Activated CD4-positive, CD25-positive, alpha-beta regulatory T cell (primary cell): Measurements from ENCODE around the gene KIR3DL2.
"Not testable (repeated sequence)": the region's sequence is repeated elsewhere in the genome, so short reads cannot be mapped to it uniquely, and the experiment has no call there.

ENCODE experiments used
- DNase-seq, 4 experiments: peaks; one replicate each; lab custom pipeline; 2025; lab: John Stamatoyannopoulos, UW

The KIR3DL2 gene

GRCh38 chr19:54871696-54872095 is 21.5 kb downstream of the KIR3DL2 start:
- DNase-seq, result no peak

- DNase-seq, result no peak
These were observed 23.7 kb downstream of the KIR3DL2 start, which contains the start of gene FCAR for GRCh38 chr19:54873990-54874389. Gene FCAR (plus strand): TSS chr19:54874235. CDS start chr19:54874290, 55 bp downstream.

- no peak for DNase-seq
These were observed 25.3 kb downstream of the KIR3DL2 start for GRCh38 chr19:54875506-54875905.

- DNase-seq, result no peak
These were observed 27.2 kb downstream of the KIR3DL2 start for GRCh38 chr19:54877471-54877870.

- no peak for DNase-seq
These were observed 31.6 kb downstream of the KIR3DL2 start for GRCh38 chr19:54881884-54882283.

- no peak for DNase-seq
These were observed 32.5 kb downstream of the KIR3DL2 start for GRCh38 chr19:54882758-54883157.

GRCh38 chr19:54883228-54883627 is 33.0 kb downstream of the KIR3DL2 start:
- DNase-seq, result no peak

GRCh38 chr19:54888239-54888638 is 38.0 kb downstream of the KIR3DL2 start:
- DNase-seq, result no peak

- no peak for DNase-seq
These were observed 39.3 kb downstream of the KIR3DL2 start for GRCh38 chr19:54889566-54889965.

- no peak for DNase-seq
These were observed 43.2 kb downstream of the KIR3DL2 start for GRCh38 chr19:54893406-54893805.

- not testable (repeated sequence) for DNase-seq
These were observed 43.9 kb downstream of the KIR3DL2 start for GRCh38 chr19:54894106-54894505.

- no peak for DNase-seq
These were observed 45.8 kb downstream of the KIR3DL2 start for GRCh38 chr19:54896036-54896435.

GRCh38 chr19:54898685-54899084 is 48.4 kb downstream of the KIR3DL2 start:
- DNase-seq, result not testable (repeated sequence)

- not testable (repeated sequence) for DNase-seq
These were observed 49.4 kb downstream of the KIR3DL2 start for GRCh38 chr19:54899646-54900045.

- not testable (repeated sequence) for DNase-seq
These were observed 50.9 kb downstream of the KIR3DL2 start for GRCh38 chr19:54901153-54901552.

- no peak for DNase-seq
These were observed 51.8 kb downstream of the KIR3DL2 start for GRCh38 chr19:54902061-54902460.

GRCh38 chr19:54903303-54903702 is 53.1 kb downstream of the KIR3DL2 start:
- no peak for DNase-seq

GRCh38 chr19:54904261-54904660 is 54.0 kb downstream of the KIR3DL2 start:
- DNase-seq, result not testable (repeated sequence)

GRCh38 chr19:54905421-54905802 is 55.2 kb downstream of the KIR3DL2 start:
- DNase-seq, result no peak

GRCh38 chr19:54905803-54906511 is 55.7 kb downstream of the KIR3DL2 start, which contains the start of gene NCR1:
Gene NCR1 (plus strand): TSS chr19:54906148. CDS start chr19:54906188, 40 bp downstream.
- no peak for DNase-seq

GRCh38 chr19:54906819-54907218 is 56.6 kb downstream of the KIR3DL2 start:
- no peak for DNase-seq

GRCh38 chr19:54907899-54908298 is 57.7 kb downstream of the KIR3DL2 start:
- DNase-seq, result not testable (repeated sequence)
